Activated CD4-positive, alpha-beta T cell treated with anti-CD3 and anti-CD28 coated beads, Interleukin-2, amount 50 U/mL, for 4 hours (primary cell): ENCODE measurements around the gene BRDT.
"Not testable (repeated sequence)": the region's sequence is repeated elsewhere in the genome, so short reads cannot be mapped to it uniquely, and the experiment has no call there.

Experiments used
- DNase-seq, 2 experiments: peaks; one replicate each; pipeline ENCODE4 v3.0.0-alpha.2; 2020

The BRDT gene

DNA sequence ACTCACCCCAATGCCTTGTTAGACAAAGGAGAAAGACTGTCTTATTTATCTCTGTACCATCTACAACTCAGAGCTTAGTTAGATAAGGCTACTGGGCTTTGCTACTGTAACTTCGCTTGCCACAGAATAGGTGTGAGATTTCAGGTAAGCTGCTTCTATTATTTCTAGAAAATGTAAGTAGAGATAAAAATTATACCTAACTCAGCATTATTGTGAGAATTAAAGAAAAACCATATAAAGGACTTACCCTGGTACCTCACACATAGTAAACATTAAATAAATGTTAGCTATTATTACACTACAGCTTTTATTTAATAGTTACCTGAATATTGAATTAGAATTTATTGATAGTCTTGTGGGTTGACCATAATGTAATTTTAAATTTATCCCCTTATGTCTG lies 44.1 kb downstream of the BRDT start:
- no peak for DNase-seq

DNA sequence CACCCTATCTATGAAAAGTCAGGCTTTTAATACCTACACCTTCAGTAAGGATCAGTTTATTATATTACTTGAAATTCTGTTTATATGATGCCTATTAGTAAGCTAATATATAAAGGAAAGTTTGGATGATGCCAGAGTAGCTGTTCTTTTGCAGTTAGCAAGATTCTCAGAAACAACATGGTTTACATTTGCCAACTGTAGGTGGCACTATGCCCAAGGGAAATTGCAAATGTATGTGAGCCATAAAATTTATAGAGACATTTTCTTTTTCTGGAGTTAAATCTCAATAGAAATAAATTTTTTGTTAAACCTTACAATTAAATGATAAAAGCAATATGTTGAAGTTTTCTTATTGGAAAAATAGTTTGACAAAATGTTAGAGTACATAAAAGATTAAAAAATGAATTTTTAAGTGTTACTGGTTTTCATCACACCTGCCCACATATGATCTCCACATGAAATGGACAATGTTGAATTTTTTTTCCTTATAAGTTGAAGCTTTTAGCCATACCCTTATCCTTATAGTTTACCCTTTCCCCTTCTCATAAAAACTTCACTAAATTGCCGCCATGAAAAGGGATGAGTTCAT lies 48.5 kb downstream of the BRDT start:
- DNase-seq: peak; percentile 20 to 22

DNA sequence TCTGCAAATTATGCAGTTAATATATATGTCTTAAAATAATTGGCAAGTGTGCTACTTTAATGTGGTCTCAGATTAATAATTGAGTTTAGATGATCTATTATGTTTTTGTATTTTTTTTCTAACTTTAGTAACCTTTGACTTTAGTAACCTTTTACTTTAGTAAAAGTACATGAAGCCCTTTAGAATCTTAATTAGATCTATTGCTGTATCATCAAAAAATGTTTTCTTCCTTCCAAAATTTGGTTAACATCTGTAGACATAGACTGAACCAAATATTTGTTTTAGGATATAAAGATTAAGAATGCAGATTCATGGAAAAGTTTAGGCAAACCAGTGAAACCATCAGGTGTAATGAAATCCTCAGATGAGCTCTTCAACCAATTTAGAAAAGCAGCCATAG lies 54.9 kb downstream of the BRDT start:
- no peak for DNase-seq

DNA sequence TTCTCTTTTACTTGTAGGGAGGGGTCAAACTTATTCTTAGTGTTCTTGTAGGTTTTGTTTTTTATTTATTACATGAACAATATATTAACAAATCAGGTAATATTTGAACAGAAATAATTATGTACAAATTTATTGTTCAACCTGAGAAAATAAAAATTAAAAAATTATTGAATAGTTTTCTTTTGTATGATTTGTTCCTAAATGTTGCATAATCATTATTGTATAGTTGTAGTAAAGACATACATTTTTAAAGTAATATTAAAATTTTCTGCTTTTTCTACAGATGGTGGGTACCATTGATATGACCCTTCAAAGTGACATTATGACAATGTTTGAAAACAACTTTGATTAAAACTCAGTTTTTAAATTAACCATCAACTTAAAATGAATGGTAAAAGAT lies 64.7 kb downstream of the BRDT start:
- DNase-seq: no peak

DNA sequence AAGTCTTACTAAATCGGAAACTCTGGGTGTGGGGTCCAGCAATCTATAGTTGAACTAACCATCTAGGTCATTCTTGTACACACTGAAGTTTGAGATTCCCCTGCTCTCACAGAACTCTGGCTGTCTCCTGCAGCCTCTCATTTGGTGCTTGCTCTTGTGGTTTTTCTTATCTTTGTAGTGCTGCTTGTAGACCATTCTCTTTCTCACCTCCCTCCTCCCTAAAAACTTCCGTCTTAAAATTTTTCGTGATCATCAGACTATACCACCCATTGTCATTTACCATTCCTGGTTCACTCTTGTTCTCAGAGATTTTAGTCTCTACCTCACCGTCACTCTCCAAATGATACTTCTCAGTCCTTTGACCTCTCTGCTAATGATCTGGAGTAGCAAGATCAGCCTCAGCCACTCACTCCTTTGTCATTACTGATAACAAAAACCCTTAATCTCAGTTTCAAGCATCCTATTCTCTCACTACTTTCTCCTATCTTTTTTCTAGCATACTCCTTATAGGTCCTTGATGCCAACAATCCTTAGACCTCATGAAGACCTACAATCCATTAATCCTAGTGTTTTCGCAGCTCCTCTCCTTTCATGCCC lies 67.6 kb downstream of the BRDT start:
- no peak for DNase-seq

DNA sequence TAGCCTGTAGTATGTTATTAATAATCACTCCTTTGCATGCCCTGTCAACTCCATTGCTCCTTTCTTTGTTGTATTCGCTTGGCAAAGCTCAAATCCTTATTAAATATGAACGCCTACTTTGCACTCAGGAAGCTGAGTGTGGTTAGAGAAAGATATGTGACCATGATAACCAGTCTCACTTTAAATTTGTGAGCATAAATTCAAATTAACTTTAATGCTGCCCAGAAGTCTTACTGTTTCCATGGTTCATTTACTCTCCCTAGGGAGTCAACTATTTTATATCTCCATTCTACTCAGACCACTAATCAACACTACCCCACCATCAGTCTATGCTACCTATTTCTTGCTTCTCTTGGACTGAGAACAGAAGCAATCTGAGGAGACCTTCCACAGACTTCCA lies 68.5 kb downstream of the BRDT start:
- DNase-seq: no peak

- not testable (repeated sequence) for DNase-seq
These were observed 76.8 kb downstream of the BRDT start for GRCh38 chr1:92026042-92026441.

DNA sequence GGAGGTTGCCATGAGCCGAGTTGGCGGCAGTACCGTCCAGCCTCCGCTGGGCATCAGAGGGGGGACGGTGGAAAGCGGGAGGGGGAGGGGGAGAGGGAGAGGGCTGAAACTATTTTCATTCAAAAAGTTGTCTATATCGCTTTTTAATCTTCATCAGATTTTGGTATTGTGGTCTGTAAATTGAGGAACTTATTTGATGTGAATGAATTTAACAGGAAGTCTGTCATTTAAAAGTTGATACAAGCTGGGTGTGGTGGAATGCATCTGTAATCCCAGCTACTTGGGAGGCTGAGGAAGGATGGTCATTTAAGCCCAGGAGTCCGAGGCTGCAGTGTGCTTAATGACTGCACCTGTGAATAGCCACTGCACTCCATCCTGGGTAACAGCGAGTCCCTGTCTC lies 77.6 kb downstream of the BRDT start:
- DNase-seq: no peak

- DNase-seq: no peak
These were observed 80.2 kb downstream of the BRDT start for GRCh38 chr1:92029241-92029922.

- no peak for DNase-seq
These were observed 81.5 kb downstream of the BRDT start for GRCh38 chr1:92030656-92031107.

- no peak for DNase-seq
These were observed 82.3 kb downstream of the BRDT start for GRCh38 chr1:92031281-92032110.

DNA sequence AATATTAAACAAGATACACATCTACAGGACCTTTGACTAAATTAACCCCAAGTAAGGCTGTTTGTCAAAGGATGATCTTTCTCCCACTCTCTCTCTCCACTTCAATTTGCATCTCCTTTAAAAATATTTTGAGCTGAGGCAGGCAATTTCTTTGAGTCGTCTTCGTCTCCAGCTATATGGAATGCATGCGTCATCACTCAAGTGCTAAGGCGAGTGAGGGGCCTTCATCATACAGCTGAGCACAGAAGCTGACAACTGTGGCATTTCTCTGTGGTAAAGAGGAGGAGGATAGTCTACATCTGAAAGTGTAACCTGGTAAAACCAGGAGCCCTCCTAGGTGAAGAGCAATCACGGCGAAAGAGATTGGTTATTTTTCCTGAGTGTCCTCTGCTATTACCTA lies 88.2 kb downstream of the BRDT start:
- no peak for DNase-seq

GRCh38 chr1:92038695-92039346 lies 89.6 kb downstream of the BRDT start:
- DNase-seq: no peak

- no peak for DNase-seq
These were observed 91.8 kb downstream of the BRDT start for GRCh38 chr1:92040971-92041370.

DNA sequence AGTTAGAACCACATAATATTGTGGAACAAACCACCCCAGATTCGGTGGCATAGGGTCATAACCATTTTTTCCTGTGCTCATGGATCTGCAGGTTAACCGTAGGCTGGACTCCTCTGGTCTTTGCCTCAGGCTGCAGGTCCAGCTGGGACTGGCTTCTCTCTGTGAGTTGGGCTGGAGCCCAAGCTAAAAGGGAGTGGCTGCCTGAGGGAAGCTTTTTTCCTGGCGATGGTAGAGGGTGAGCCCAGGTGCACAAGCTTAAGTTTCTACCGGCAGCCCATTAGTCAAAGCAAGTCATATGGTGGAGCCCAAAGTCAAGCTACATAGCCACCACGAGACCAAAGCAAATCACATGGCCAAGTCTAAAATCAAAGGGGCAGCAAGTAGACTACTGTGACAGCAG lies 94.4 kb downstream of the BRDT start:
- no peak for DNase-seq

DNA sequence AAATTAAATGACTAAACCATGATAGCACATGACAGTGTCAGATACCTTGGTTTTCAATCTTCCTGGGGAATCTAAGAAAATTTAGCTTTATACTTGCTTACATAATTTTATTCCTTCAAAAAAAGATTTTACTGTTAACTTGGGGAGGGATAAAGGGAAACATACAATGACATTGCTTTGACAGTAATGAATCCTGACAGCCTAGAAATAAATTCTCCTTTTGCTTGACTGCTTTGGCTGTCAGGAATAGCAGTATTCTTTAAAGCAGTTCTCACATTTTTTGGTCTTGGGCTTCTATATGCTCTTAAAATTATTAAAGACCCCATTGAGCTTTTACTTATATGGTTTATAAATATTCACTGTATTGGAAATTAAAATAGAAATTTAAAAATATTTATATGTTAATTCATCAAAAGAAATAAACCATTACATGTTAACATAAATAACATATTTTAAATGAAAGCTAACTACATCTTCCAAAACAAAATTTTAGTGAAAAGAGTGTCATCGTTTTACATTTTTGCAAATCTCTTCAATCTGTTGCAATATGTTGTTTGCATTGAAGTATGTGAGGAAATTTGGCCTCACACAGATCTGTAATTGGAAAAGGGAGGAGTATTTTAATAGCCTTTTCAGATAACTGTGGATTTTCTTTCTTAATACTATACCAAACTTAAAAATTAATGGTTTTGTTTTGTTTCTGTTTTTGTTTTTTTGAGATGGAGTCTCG lies 96.7 kb downstream of the BRDT start:
- DNase-seq: no peak

DNA sequence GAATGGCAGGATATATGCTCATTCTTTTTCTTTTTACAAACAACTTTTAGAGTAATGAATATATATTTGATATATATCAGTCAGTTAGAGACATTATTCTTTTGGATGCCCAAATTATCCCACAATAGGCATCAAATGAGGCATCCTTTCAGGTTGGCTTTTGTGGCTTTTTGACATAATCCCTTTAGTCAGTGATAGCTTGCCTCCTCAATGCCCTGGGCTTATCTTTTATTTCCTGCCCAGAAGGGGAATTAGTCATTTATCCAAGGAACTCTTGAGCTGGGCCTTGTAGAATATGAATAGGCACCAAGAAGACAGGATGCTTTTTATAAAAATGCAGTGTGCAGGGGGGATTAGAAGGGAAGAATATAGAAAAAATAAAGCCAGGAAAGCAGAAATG lies 102.7 kb downstream of the BRDT start:
- DNase-seq: no peak
